ENCODE measurements around the gene ZNF14. TPM values are rescaled to one million over a fixed set of nuclear protein-coding genes. Genes with fewer than 3 reads are reported as not detected.

ZNF14 gene
- total and polyA plus RNA-seq, 9 of the 15 experiments (the other 6 are each of a cell fraction or from before 2014, with no cell fraction given) = 1.9 to 7.0 (median 4.0) TPM

GRCh38 chr19:19721896-19722295 is 11.0 kb downstream of the ZNF14 start:
- intact Hi-C loops (cut with micrococcal nuclease) (no loop called here), in situ Hi-C loops (cut with MboI) (no loop called here)
- BruUV-seq (replicated peaks) = no TSS peak
- WGBS (ENCODE audit: insufficient coverage, low coverage, missing lambda C conversion rate) = 71% methylated on average over 2 of the region's 2 CpGs
- DNase-seq (ENCODE audit: extremely low read depth in 1 of 4, low spot score in 3 of 4) (no peak), FAIRE-seq (no peak), ATAC-seq (no peak)
- POLR2A ChIA-PET = no interaction called here
- CTCF ChIA-PET (ENCODE audit: low intra/inter-chr PET ratio) = no interaction called here
- no peaks in the 10 kb centered on the region for H3K27me3 ChIP-seq (ENCODE audit: control insufficient read depth in 2 of 2, insufficient read depth in 2 of 2, low read length in 2 of 2)
- no peaks in the 10 kb centered on the region for H3K4me1 ChIP-seq (replicated peaks in 1 of 2; ENCODE audit: control insufficient read depth in 2 of 2, insufficient read depth in 2 of 2, low read length in 2 of 2)
- H3K4me2 ChIP-seq (ENCODE audit: insufficient read depth, low read length) = no peak overlapping the region
- no peak overlapping the region for H3K27ac ChIP-seq (ENCODE audit: extremely low read depth, low read depth, low read length)
- H3K79me2 ChIP-seq (ENCODE audit: control insufficient read depth, insufficient read depth, low read length) = peaks cover 8% of the 10 kb centered on the region; the same call in 1 of the 3 replicates
- H3K9ac ChIP-seq (ENCODE audit: insufficient read depth in 1 of 2, low read depth in 2 of 2, low read length in 2 of 2) = no peak overlapping the region
- H3K9me3 ChIP-seq (replicated peaks; ENCODE audit: control insufficient read depth, insufficient read depth, low read depth, low read length) = peaks cover 5% of the 10 kb centered on the region
- H3K9me1 ChIP-seq (ENCODE audit: control insufficient read depth, insufficient read depth, low read length) = no peaks in the 10 kb centered on the region
- TF ChIP-seq TCF3 (CRISPR knock-in tag; IDR thresholded peaks at IDR 0.05) (no peak), NFATC3 (IDR thresholded peaks at IDR 0.05) (no peak), CTBP1 (IDR thresholded peaks at IDR 0.05; ENCODE audit: borderline replicate concordance) (no peak), ATF4 (CRISPR knock-in tag; IDR thresholded peaks at IDR 0.05) (no peak), TAF15 (IDR thresholded peaks at IDR 0.05; ENCODE audit: low read depth, low read length) (no peak), CC2D1A (IDR thresholded peaks at IDR 0.05) (no peak), ARID4B (CRISPR knock-in tag; IDR thresholded peaks at IDR 0.05) (no peak), DIDO1 (tag; IDR thresholded peaks at IDR 0.05; ENCODE audit: low read depth) (no peak), FOXO4 (CRISPR knock-in tag; IDR thresholded peaks at IDR 0.05) (no peak), ZNF174 (CRISPR knock-in tag; IDR thresholded peaks at IDR 0.05) (no peak), NFE2 (IDR thresholded peaks at IDR 0.05; ENCODE audit: low read depth) (no peak)
- H2AFZ ChIP-seq (ENCODE audit: low read depth, low read length) = no peak overlapping the region
- H3K36me3 ChIP-seq (ENCODE audit: control insufficient read depth, insufficient read depth, low read length) = no peaks in the 10 kb centered on the region
- H4K20me1 ChIP-seq (replicated peaks; ENCODE audit: control insufficient read depth, insufficient read depth, low read length) = no peaks in the 10 kb centered on the region
- H3K4me3 ChIP-seq = no peak overlapping the region

Measured in K562 (cell line).